EH (cell line): Measurements from ENCODE around the gene MASP1.

Source experiments
- DNase-seq: peaks from one replicate; pipeline ENCODE4 v3.0.0-alpha.2; 2015; ENCODE audit warnings: low read depth

Gene MASP1, protein sequence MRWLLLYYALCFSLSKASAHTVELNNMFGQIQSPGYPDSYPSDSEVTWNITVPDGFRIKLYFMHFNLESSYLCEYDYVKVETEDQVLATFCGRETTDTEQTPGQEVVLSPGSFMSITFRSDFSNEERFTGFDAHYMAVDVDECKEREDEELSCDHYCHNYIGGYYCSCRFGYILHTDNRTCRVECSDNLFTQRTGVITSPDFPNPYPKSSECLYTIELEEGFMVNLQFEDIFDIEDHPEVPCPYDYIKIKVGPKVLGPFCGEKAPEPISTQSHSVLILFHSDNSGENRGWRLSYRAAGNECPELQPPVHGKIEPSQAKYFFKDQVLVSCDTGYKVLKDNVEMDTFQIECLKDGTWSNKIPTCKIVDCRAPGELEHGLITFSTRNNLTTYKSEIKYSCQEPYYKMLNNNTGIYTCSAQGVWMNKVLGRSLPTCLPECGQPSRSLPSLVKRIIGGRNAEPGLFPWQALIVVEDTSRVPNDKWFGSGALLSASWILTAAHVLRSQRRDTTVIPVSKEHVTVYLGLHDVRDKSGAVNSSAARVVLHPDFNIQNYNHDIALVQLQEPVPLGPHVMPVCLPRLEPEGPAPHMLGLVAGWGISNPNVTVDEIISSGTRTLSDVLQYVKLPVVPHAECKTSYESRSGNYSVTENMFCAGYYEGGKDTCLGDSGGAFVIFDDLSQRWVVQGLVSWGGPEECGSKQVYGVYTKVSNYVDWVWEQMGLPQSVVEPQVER

DNA sequence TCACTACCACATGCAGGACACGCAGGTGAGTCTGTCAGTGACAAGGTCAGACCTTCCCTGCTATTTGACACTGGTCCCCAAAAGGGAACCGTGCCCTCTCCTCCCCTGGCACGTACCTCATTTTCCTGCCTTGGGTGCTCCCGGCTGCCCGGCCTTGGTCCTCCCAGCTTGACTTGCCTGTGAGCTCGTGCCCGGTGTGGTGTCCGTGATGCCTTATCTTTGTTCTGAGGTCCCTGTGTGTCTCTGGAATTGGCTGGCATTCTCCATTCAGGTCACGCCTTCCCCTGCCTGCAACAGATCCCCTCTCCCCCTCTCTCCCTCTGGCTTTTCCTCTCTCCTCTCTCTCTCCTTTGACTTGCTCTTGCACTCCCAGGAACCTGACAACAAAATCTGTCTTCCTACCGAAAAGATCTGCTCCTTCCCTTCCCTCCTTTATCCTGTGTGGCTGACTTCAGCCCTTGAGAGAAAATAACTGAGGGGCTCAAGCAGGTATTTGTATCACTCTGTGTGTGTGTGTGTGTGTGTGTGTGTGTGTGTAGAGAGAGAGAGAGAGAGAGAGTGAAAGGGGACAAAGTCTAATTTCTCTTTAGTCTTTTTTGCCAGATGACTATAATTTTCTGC is at the start of gene MASP1:
TSS of gene MASP1 (minus strand) at position 226 of the 621 bp plus-strand sequence. CDS start at position 121, 105 bp downstream.
- DNase-seq, result peak; percentile 72

DNA sequence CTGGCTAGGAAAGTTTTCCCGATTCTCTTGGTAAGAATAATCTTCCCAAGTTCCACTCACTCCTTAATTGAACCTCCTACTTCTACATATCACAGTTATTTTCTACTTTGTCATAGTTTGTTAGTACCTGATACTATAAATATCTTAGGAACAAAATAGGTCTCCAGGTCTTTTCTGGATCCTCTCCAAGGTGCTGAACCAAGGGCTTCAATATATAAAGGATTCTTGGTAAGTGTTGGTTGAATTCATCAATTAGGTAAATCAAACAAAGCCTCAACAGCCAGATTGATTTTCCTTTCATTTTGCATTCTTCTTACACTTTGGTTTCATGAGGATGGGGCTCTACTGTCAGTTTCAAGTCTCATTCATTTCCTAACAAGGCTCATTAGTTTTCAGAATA is 49.0 kb upstream of the MASP1 start:
- DNase-seq, result no peak

DNA sequence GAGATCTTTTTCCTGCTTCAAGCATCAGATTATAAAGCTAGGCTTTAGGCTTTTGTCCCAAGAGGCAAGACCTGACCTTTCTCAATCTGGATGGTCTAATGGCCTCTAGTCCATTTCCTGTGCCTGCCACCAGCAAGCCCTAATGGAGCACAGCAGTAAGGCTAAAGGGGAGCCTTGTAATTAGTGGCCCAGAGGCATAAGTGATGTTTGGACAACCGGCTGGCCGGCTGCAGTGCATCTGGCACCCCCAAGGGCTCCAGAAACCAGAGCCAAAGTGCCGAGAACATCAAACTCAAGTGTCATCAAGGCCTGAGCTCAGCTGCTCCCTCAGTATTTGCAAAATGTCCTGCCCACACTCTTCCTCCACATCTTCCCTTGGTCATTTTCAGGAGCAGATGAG is 44.8 kb upstream of the MASP1 start:
- no peak for DNase-seq

DNA sequence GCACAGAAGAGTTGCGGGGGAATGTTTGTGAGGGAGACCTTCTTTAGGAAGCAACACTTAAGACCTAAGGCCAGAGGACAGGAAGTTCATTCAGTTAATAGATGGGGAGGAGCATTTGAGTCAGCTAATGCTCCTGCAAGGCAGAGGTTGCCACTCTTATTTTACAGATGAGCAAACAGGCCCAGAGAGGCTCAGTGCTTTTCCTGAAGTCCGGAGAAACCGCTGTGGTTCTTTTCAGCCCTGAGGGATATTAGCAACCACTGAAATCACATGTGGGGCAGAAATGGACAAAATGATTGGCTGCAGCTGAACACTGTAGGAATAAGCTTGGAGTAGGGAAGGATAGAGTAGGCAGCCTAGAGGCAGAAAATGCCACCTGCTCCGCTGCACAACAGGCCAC is 43.4 kb upstream of the MASP1 start:
- no peak for DNase-seq

DNA sequence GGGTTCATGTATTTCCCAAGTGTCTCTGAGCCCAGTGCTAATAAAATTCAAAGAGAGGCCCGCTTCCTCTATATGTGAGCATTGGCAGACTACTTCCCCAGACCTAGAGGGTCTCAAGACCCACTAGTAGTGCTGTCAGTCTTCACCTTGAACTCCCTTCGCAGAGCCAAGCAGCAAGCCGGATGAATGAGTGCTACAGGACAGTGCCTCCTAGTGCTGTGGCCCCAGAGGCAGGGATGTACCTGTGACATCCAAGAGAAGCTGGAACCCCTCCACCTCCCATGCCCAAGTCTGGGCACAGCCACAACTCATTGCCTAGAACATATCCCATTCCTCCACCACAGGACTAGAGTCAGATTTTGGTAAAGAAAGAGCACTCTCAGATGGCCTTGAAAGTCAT is 37.2 kb upstream of the MASP1 start:
- no peak for DNase-seq

DNA sequence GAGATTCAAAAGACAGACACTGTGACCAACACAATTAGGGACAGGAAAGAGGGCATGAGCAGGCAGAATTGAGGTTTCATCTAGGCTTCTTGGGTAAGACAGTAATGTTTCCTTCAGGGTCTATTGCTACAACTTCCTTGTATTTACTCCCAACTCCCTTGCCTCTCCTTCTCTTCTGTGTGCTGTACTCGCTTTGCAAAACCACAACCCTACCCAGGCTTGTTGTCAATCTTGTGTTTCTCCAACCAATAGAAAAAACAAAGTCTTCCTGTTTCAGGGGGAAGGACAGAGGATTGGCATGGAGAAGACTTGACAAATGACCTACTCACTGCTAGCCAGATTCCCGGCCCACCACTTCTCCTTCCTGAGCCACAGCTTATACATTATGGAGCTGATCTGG is 36.3 kb upstream of the MASP1 start:
- DNase-seq, result no peak

DNA sequence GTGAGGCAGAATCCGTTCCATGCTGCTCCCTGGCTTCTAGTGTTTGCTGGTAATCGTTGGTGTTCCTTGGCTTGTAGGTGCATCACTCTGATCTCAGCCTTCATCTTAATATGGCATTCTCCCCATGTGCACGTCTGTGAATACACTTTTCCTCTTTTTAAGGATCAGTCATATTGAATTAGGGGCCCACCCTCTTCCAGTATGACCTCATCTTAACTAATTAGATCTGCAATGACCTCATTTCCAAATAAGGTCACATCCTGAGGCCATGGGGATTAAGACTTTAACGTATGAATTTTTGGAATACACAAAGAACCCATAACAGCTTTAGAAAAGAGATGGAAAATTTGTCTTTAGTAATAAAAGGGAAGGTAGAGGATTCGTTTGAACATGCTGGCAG is 34.1 kb upstream of the MASP1 start:
- no peak for DNase-seq

DNA sequence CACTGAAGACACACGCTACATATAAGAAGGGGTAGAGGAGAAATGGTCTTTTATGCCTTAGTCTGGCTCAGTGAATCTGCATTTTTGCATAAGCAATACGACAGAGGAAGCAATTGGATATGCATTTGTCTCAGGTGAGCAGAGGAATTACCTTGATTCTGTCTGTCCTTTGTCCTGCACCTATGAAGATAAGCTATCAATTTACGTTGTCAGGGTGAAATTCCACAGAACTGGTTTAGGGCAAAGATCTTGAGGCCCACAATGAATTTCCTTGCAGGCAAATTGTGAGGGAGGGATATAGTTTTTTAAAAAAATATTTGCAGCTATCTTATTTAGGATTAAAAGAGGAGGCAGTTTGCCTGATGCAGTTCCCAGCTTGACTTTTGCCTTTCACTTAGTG is 31.6 kb upstream of the MASP1 start:
- no peak for DNase-seq

DNA sequence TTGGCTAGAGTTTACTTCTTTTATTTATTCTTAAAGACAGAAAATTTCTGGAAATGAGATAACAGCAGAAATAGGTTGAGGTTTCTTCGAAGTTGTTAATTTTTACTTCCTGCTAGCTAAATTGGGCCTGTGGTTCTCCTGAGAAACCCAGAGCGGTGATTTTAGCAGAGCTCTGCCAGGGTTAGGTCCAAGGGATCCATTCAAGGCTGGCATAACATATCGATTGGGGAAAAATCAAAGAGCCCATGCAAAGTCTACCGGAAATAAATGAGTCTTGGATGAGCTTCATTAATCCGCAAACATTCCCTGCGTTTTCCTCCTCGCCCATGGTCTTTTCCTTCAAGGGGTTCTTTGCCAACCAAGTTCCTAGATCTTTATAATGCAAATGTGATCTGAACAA is 30.8 kb upstream of the MASP1 start:
- no peak for DNase-seq

DNA sequence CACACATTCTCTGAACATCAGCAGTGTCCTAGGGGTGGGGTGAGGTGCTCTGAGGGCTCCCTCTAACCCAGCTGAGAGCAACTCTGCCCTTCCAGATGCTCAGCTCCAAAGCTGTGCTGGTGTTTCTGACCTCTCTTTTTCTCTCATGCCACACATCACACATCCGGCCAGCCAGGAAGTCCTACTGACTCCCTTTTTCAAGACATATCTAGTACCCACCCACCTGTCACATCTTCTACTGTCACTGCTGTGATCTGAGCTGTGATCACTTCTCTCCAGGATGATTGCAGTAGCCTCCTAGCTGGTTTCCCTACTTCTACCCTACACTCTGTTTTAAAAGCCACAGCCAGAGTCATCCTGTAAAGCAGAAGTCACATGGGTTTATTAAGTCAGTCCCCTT is 30.2 kb upstream of the MASP1 start:
- DNase-seq, result no peak

DNA sequence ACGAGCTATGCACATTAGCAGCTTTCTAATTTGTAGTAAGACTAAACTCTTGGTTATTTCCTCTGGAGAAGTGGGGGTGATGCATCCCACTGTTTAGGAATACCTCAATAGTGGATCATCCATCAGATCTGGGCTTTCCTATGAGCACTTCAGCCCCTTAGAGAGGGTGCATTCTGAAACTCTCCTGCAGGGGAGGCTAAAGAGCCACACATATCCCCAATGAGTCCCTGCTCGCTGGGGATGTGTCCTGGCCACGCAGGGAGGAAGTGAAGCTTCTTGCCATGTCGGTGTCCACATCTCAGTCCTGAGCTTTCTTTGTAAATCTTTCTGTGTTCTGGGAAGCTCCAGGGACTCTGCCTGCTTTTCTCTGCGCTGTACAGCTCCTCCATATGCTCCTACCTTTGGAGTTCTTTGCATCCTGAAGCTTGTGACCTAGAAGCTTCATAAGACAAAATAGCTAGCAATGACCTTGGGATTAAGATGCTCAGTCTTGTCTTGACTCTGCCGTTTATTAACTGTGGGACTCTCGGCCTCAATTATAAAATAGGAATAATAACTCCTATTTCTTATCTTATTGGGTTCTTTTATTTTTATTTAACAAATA is 28.3 kb upstream of the MASP1 start:
- DNase-seq, result peak; percentile 83

DNA sequence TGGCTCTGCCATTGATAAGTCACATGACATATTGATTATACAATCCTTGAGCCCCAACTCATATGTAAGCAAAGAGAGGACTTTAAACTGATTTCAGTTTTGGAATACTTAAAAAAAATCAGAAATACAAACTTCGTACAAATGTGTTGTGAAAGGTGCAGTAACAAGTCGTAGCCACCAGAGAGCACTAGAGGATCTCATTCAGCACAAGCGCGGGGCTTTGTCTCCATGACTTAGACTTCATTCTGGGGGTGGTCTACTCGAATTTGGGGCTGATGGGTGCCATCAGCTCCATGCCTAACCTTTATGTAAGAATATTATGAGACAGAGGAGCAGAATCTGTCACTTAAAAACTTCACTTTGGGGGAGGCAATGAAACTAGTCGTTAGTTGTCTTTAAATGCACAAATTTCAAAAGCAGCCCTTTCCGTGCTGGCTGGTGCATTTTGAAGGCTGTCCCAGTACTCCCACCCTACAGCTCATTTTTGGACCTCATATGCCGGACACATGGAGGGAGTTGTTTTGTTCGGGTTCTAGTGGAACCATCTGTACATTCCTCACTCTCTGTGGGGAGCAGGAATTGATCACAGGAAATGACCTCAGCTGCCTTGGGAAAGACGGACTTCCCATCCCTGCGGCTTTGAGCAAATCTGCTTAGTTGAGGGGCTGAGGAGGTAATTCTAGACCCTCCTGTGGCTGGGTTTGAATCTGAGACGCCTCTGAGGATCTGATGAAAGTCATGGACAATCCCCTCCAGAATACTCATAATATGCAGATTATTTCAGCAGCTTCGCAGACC is 27.5 kb upstream of the MASP1 start:
- peak; percentile 82 for DNase-seq

DNA sequence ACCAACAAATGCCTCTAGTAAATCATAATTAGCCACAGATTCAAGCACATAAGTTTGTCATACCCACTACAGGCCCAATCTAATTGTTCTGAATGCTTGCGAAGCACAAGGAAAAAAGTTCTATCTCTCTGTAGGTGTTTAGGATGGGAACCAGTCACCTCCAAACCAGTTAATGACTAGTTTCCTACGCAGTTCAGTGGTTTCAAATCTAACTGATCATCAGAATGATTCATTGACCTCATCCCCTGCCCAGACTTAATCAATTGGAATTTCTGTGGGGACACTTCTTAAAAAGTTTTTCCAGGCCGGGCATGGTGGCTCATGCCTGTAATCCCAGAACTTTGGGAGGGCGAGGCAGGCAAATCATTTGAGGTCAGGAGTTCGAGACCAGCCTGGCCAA is 24.3 kb upstream of the MASP1 start:
- peak; percentile 63 for DNase-seq

DNA sequence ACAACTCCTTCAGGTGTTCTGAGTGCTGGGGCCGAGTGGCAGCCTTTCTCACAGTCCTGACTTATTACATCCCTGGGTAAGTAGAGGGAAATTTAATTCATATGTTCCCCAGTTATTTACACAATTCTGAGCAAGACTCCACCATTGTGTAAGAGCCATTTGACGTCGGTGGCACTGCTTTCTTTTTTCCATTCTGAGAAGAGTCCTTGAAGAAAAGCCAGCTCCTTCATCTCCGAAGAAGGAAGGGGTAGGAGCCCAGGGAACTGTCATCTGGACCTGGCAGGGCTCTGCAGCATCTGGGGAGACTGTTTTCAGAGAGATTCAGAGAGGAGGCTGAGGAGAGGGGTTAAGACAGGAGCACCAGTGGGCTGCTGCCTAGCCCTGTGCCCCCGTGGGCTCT is 22.6 kb upstream of the MASP1 start:
- no peak for DNase-seq

DNA sequence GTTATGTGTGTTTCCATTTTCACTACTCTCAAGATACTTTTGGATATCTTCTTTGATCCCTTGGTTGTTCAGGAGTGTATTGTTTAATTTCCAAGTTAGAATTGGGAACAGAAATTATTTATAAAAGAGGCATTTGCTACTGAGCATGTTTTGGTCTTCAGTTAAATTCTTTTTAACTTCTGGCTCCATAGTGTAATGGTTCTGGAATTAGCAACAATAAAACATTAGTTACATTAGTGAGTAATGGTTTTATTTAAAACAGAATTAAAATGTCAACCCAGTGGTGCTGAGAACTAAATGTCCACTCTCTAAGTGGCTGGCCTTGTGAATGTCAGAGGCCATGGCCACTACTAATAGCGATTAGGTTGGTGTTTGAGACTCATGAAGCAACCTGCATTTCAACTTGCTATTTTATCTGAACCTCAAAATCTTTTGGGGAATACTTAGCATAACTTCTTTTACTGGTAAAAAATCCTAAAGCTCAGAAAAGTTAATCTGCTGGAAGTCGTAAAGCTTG is 19.5 kb upstream of the MASP1 start:
- peak; percentile 70 for DNase-seq

DNA sequence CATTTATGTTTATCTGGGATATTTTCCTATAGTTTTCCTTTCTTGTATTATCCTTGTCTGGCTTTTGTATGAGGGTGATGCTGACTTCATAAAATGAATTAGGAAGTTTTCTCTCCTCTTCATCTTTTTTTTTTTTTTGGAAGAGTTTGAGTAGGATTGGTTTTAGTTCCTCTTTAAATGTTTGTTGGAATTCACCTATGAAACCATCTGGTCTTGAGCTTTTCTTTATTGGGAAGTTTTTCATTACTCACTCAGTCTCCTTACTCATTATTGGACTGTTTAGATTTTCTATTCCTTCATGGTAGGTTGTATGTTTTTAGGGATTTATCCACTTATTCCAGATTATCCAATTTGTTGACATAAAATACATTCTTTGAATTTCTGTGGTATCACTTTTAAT is 18.7 kb upstream of the MASP1 start:
- no peak for DNase-seq

DNA sequence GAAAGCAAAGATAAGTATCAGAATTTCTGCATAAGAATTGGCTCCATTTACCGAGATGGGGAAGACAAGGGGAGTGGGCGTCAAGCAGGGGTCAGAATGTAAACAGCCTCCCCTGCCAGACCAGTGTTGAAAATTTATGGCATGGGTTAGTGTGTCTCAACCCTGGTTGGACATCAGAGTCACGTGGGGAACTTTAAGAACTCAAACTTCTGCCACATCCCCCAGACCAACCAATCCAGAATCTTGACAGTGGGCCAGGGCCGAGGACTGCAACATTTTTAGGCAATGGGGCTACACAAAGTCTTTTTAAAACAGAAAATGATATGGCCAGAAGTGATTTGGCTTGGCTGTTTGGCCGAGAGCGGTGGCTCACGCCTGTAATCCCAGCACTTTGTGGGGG is 14.3 kb upstream of the MASP1 start:
- DNase-seq, result no peak

DNA sequence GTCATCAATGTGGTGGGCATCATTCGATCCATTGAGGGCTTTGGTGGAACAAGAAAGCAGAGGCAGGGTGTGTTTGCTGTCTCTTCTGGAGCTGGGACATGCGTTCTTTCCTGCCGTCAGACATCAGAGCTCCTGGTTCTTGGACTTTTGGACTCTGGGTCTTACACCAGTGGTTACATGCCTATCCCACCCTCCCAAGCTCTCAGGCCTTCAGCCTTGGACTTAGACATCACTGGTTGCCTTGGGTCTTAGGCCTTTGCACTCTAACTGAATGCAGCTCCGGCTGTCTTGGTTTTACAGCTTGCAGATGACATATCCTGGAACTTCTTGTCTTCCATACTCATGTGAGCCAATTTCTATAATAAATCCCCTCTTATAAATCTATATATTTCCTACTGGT is 8.1 kb upstream of the MASP1 start:
- no peak for DNase-seq

DNA sequence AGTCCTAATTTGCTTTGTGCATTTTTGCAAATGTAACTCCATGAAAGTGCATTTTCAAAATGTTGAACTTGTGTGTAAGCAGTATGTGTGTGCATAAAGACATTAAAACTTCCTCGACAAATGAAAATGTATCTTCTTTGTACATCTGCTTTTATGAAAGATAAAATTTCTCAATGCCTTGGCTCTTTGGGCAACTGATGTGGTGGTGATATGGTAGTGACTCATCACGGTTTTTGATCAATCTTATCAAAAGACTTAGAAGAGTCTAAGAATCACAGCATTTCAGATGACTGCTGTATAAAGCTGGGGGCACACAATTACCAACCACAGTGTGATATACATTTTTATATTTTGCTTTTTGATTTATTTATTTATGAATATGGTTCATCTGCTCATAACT is 5.4 kb upstream of the MASP1 start:
- no peak for DNase-seq

DNA sequence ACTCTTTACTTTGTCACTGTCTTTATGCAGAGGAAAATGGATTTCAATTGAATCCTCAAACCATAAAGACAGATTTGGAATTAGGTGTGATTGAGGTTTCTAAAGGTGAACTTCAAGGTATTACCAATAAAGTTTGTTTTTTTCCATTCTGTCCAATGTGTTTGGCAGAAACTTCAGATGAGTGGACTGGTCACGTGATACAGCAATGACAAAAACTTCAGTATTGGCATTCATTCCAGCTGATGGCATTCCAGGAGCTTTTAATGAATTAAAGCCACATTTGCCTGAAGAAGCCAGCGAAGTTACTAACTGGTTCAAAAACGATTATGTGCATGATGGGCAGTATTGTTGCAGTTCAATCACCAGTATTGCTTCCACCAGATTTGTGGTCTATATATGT is 4.5 kb upstream of the MASP1 start:
- peak; percentile 65 for DNase-seq

DNA sequence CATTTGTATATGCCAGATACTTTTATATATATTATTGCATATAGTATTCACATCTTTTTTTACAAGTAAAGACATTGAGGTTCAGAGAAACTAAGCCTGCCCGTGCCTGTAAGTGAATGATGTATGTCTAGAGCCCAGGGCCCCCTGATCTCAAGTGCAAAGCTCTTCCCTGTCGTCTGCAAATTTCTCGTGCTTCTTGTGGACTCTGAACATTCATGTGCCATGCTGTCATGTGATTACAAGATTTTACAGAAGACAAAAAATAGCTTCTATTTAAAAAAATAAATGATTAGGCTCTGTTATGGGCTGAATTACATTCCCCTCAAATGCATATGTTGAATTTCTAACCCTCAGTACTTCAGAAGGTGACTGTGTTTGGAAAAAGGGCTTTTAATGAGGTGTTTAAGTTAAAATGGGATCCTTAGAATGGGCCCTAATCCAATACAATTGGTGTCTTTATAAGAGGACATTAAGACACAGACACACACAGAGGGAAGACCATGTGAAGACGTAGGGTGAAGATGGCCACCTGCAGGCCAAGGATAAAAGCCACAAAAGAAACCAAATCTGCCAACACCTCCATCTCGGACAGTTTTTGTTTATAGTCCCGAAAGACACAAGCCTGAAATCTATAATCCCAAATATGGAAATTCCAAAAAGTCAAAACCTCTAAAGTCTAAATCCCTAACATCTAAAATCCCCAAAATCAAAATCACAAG is 3.9 kb upstream of the MASP1 start:
- DNase-seq, result peak; percentile 45
